ENCODE results near the gene CFAP61.
A peak's percentile ranks its signal among the peaks of the same experiment; 100 is the strongest.

The CFAP61 gene

GRCh38 chr20:20065361-20065760 is 13.0 kb downstream of the CFAP61 start:
- TF ChIP-seq CTCF (IDR thresholded peaks at IDR 0.05; ENCODE audit: low read depth, low read length) (no peak), MYC (IDR thresholded peaks at IDR 0.05; ENCODE audit: low read depth, low read length) (no peak), MAX (IDR thresholded peaks at IDR 0.05; ENCODE audit: low read depth, low read length) (no peak), POLR2A (IDR thresholded peaks at IDR 0.05; ENCODE audit: extremely low read depth, insufficient read length) (no peak)
- no peak for DNase-seq (ENCODE audit: low read depth)
- no peak overlapping the region for H3K4me3 ChIP-seq (ENCODE audit: low read depth, low read length)

DNA sequence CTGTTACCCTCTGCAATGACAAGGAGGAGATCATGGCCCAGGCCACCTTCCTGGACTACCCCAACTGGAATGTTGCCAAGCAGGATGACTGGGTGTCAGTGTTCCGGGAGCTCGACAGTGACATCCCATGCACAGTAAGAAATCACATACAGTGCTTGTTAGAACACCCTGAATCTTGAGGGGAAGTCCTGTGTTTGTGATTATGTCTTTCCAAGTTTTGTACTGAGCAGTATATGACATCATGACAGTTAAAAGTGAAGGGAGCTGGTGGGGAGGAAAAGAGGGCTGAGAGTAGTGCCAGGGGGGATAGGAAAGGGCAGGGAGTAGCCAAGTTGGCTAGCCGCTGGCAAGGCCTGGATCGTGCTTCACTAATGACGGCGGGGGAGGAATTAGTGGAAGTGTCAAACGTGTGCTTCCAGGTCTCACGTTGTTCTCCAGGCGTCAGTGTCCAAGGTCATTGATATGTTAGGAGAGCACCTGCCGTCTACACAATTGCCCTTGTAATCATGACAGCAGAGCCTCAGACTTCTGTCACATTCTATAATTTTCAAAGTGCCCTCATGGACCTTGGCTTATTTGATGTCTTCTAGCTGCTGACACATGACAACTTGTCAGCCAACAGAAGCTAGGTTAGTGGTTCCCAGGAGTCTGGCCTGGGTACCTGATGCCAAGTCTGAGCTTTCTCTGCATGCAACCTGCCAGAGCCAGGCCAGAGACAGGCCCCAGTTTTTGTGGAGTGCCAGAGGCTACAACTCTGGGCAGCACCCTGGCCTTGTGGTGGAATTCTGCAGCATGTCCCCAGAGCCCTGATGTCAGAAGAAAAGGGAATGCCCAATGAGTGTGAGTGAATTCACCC is 18.8 kb downstream of the CFAP61 start:
- no peak for DNase-seq (ENCODE audit: low read depth)
- no peak for TF ChIP-seq POLR2A (IDR thresholded peaks at IDR 0.05; ENCODE audit: extremely low read depth, insufficient read length)
- no peak for TF ChIP-seq MAX (IDR thresholded peaks at IDR 0.05; ENCODE audit: low read depth, low read length)
- TF ChIP-seq MYC (IDR thresholded peaks at IDR 0.05; ENCODE audit: low read depth, low read length), result no peak
- no peak for TF ChIP-seq CTCF (IDR thresholded peaks at IDR 0.05; ENCODE audit: low read depth, low read length)
- no peak overlapping the region for H3K4me3 ChIP-seq (ENCODE audit: low read depth, low read length)

DNA sequence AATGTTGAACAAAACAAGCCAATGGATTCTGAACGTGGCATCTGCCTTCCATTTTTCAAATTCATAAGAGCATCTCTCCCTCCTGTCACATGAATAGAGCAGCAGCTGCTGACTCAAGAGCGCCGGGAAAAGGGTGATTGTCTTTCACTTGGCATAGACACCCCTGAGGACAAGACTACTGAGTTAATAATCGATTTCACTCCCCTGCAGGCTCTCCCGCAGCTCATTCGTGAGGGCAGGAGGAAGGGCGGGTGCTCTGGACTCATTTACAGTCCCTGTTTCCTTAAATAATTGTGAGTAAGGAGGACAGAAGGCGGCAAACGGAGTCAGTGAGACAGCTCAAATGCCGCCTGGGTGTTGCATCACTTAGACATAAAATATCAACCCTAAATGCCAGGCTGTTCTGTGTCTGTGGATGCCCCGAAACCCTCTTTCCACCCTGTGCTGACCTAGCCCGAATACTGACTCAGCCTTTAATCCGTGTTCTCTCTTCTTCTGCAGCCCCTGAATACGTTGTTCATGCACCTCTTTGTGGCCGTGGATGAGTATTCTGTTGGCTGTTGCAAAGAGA is 21.6 kb downstream of the CFAP61 start:
- no peak for DNase-seq (ENCODE audit: low read depth)
- no peak overlapping the region for H3K4me3 ChIP-seq (ENCODE audit: low read depth, low read length)
- TF ChIP-seq POLR2A (IDR thresholded peaks at IDR 0.05; ENCODE audit: extremely low read depth, insufficient read length) (no peak), MAX (IDR thresholded peaks at IDR 0.05; ENCODE audit: low read depth, low read length) (no peak), CTCF (IDR thresholded peaks at IDR 0.05; ENCODE audit: low read depth, low read length) (no peak), MYC (IDR thresholded peaks at IDR 0.05; ENCODE audit: low read depth, low read length) (no peak)

DNA sequence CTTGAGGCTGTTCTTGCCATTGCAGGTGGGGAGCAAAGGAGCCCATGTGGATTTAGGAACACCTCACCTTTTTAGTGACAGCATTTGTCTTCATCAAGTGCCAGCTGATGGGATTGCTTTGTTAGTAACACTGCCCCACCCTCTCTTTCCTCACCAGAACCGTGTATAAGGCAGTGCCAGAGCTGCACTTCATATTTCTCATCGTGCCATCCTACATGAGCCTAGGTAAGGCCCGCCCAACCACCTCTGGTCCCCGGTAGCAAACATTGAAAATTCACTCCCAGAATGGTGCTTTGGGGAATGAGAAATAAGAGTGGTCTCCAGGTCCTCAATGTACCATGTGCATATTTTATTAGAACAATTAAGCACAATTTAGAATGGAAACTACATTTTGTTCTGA is 22.7 kb downstream of the CFAP61 start:
- no peak for DNase-seq (ENCODE audit: low read depth)
- TF ChIP-seq MYC (IDR thresholded peaks at IDR 0.05; ENCODE audit: low read depth, low read length) (no peak), MAX (IDR thresholded peaks at IDR 0.05; ENCODE audit: low read depth, low read length) (no peak), POLR2A (IDR thresholded peaks at IDR 0.05; ENCODE audit: extremely low read depth, insufficient read length) (no peak)
- H3K4me3 ChIP-seq (ENCODE audit: low read depth, low read length), result no peak overlapping the region

DNA sequence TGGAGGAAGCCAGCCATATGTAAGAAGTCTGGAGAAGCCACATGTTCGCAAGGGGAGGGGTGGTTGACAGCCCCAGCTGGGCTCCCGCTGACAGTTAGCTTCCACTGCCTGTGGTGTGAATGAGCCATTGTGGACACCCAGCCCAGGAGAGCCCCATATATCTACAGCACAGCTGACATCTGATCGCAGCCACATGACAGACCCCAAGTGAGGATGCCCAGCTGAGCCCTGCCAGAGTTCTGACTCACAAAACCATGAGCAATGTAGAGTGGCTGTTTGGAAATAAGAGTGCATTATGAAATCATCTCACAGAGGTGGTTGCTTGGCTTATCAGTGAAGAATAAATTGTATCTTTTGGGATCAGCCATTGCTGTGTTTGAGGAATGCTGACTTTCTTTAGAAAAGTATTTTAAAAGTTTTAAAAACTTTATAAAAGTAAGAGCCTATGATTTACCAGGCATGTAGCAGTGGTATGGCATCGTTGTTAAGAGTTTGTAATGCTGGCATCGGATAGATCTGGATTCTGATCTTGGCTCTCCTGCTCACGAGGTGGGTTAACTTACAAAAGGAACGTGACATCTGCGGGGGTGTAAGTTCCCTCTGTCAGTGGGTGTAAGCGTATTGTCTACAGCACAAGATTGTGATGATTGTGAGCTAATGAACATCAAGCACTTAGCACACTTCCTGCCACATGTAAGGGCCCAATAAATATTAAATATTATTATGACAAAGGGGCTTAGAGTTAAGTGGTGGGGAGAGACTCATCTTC is 24.1 kb downstream of the CFAP61 start:
- H3K4me3 ChIP-seq (ENCODE audit: low read depth, low read length), result no peak overlapping the region
- DNase-seq (ENCODE audit: low read depth), result peak; percentile 66
- no peak for TF ChIP-seq CTCF (IDR thresholded peaks at IDR 0.05; ENCODE audit: low read depth, low read length)
- no peak for TF ChIP-seq MAX (IDR thresholded peaks at IDR 0.05; ENCODE audit: low read depth, low read length)
- no peak for TF ChIP-seq POLR2A (IDR thresholded peaks at IDR 0.05; ENCODE audit: extremely low read depth, insufficient read length)
- 0 out of 2 replicates have a peak, but pooled peaks have one; percentile 13 for TF ChIP-seq MYC (IDR thresholded peaks at IDR 0.05; ENCODE audit: low read depth, low read length)

Data from NB4 (cell line).